GM12891 (cell line): ENCODE measurements around the gene SLC4A4.

Source experiments
- DNase-seq: peaks from one replicate; pipeline ENCODE4 v3.0.0; 2011; ENCODE audit warnings: low spot score; ENCODE audit not compliant: insufficient read length
- FAIRE-seq: peaks from 2 replicates; lab custom pipeline; 2011; peaks lifted over from hg19 to GRCh38; lab: Jason Lieb, UNC
- PAX5 ChIP-seq: IDR thresholded peaks from 2 replicates; pipeline ENCODE4 v1.6.1; 2011; ENCODE audit warnings: low read length, moderate library complexity, mild to moderate bottlenecking; ENCODE audit not compliant: insufficient read depth, severe bottlenecking
- POLR2A ChIP-seq: IDR thresholded peaks from 2 replicates; pipeline ENCODE4 v1.6.1; 2011; ENCODE audit warnings: low read depth, low read length, control low read depth
- POLR2AphosphoS5 ChIP-seq: IDR thresholded peaks from 2 replicates; pipeline ENCODE4 v1.6.1; 2011; ENCODE audit warnings: low read depth, low read length, control low read depth
- POU2F2 ChIP-seq: IDR thresholded peaks from 2 replicates; pipeline ENCODE4 v1.6.1; 2011; ENCODE audit warnings: low read depth, mild to moderate bottlenecking, control low read depth, low read length, moderate library complexity
- SPI1 ChIP-seq: IDR thresholded peaks from 2 replicates; pipeline ENCODE4 v1.6.1; 2011; ENCODE audit warnings: low read depth, low read length, control low read depth
- TAF1 ChIP-seq: IDR thresholded peaks from 2 replicates; pipeline ENCODE4 v1.6.1; 2011; ENCODE audit warnings: low read depth, low read length, control low read depth

Gene SLC4A4

GRCh38 chr4:71498625-71499024 is 159.8 kb downstream of the SLC4A4 start:
- DNase-seq (no peak), FAIRE-seq (no peak)
- TF ChIP-seq SPI1: no peak

GRCh38 chr4:71501992-71502391 is 163.2 kb downstream of the SLC4A4 start:
- TF ChIP-seq POU2F2: no peak

GRCh38 chr4:71518283-71518989 is 179.6 kb downstream of the SLC4A4 start:
- TF ChIP-seq SPI1: no peak
- no peak for TF ChIP-seq POLR2AphosphoS5
- no peak for TF ChIP-seq TAF1
- no peak for TF ChIP-seq POLR2A
- TF ChIP-seq POU2F2: no peak
- TF ChIP-seq PAX5: no peak
- FAIRE-seq: no peak
- no peak for DNase-seq

More at GRCh38 chr4:71501992-71502391, 163.2 kb downstream of the SLC4A4 start:
- no peak for FAIRE-seq
- DNase-seq: no peak

- FAIRE-seq (no peak), DNase-seq (no peak)
- TF ChIP-seq PAX5 (no peak), TAF1 (no peak), POLR2AphosphoS5 (no peak), POLR2A (no peak), POU2F2 (no peak), SPI1 (no peak)
Observed at GRCh38 chr4:71520308-71520707, 181.5 kb downstream of the SLC4A4 start.

- no peak for FAIRE-seq
Observed at GRCh38 chr4:71520850-71521249, 182.0 kb downstream of the SLC4A4 start.

GRCh38 chr4:71524756-71525155 is 185.9 kb downstream of the SLC4A4 start:
- TF ChIP-seq SPI1: no peak
- TF ChIP-seq POLR2A: no peak
- no peak for TF ChIP-seq TAF1
- no peak for TF ChIP-seq POLR2AphosphoS5
- TF ChIP-seq POU2F2: no peak
- TF ChIP-seq PAX5: no peak
- FAIRE-seq (no peak), DNase-seq (no peak)

More at GRCh38 chr4:71520850-71521249, 182.0 kb downstream of the SLC4A4 start:
- no peak for TF ChIP-seq TAF1
- TF ChIP-seq PAX5: no peak
- TF ChIP-seq POLR2AphosphoS5: no peak
- no peak for TF ChIP-seq POU2F2
- TF ChIP-seq POLR2A: no peak
- no peak for TF ChIP-seq SPI1
- DNase-seq: no peak

- no peak for FAIRE-seq
- DNase-seq: no peak
- TF ChIP-seq SPI1 (no peak), POU2F2 (no peak)
Observed at GRCh38 chr4:71526637-71527406, 188.0 kb downstream of the SLC4A4 start.

- FAIRE-seq (no peak), DNase-seq (no peak)
- no peak for TF ChIP-seq SPI1
- no peak for TF ChIP-seq TAF1
- no peak for TF ChIP-seq POLR2A
- TF ChIP-seq POLR2AphosphoS5: no peak
- no peak for TF ChIP-seq PAX5
- TF ChIP-seq POU2F2: no peak
Observed at GRCh38 chr4:71532407-71532806, 193.6 kb downstream of the SLC4A4 start.

GRCh38 chr4:71533121-71533520 is 194.3 kb downstream of the SLC4A4 start:
- no peak for FAIRE-seq
- no peak for TF ChIP-seq POU2F2
- no peak for TF ChIP-seq POLR2AphosphoS5
- TF ChIP-seq TAF1: no peak
- no peak for DNase-seq

GRCh38 chr4:71537551-71538065 is 198.8 kb downstream of the SLC4A4 start:
- TF ChIP-seq TAF1 (no peak), SPI1 (no peak), PAX5 (no peak), POLR2A (no peak), POU2F2 (no peak), POLR2AphosphoS5 (no peak)
- no peak for FAIRE-seq
- DNase-seq: no peak
